GM21723 (cell line): Measurements from ENCODE around the gene MS4A18.

Experiments used
- ATAC-seq: cut with Tn5 transposase; IDR thresholded peaks from one replicate; pipeline ENCODE4 v1.9.1; 2021; ENCODE audit warnings: mild to moderate bottlenecking, moderate library complexity; ENCODE audit not compliant: unreplicated experiment

The MS4A18 gene

GRCh38 chr11:60764879-60765278, 40.4 kb downstream of the MS4A18 start:
- ATAC-seq = peak; percentile 59

- no peak for ATAC-seq
Measured at GRCh38 chr11:60765355-60765754, 40.8 kb downstream of the MS4A18 start.

GRCh38 chr11:60766547-60766946, 42.0 kb downstream of the MS4A18 start:
- no peak for ATAC-seq

GRCh38 chr11:60767388-60767811, 42.9 kb downstream of the MS4A18 start:
- ATAC-seq = no peak

GRCh38 chr11:60768202-60768601, 43.7 kb downstream of the MS4A18 start:
- ATAC-seq = no peak

- ATAC-seq = no peak
Measured at GRCh38 chr11:60769273-60769672, 44.8 kb downstream of the MS4A18 start.

- no peak for ATAC-seq
Measured at GRCh38 chr11:60769811-60770210, 45.3 kb downstream of the MS4A18 start.

GRCh38 chr11:60771146-60771545, 46.6 kb downstream of the MS4A18 start:
- no peak for ATAC-seq

GRCh38 chr11:60771879-60772525, 47.5 kb downstream of the MS4A18 start:
- ATAC-seq = no peak

- ATAC-seq = no peak
Measured at GRCh38 chr11:60772666-60773065, 48.1 kb downstream of the MS4A18 start.

GRCh38 chr11:60774726-60775125, 50.2 kb downstream of the MS4A18 start:
- ATAC-seq = no peak

GRCh38 chr11:60775420-60775961, 51.0 kb downstream of the MS4A18 start:
- ATAC-seq = peak; percentile 75

- ATAC-seq = no peak
Measured at GRCh38 chr11:60776167-60776566, 51.6 kb downstream of the MS4A18 start.

- ATAC-seq = no peak
Measured at GRCh38 chr11:60777106-60777505, 52.6 kb downstream of the MS4A18 start.

GRCh38 chr11:60777572-60777971, 53.1 kb downstream of the MS4A18 start:
- ATAC-seq = no peak

GRCh38 chr11:60780065-60780464, 55.5 kb downstream of the MS4A18 start:
- ATAC-seq = no peak

- no peak for ATAC-seq
Measured at GRCh38 chr11:60780774-60781173, 56.3 kb downstream of the MS4A18 start.

- no peak for ATAC-seq
Measured at GRCh38 chr11:60781286-60781980, 56.9 kb downstream of the MS4A18 start.

- no peak for ATAC-seq
Measured at GRCh38 chr11:60781981-60782316, 57.4 kb downstream of the MS4A18 start.

GRCh38 chr11:60782393-60783140, 58.0 kb downstream of the MS4A18 start:
- ATAC-seq = no peak

GRCh38 chr11:60783141-60783484, 58.6 kb downstream of the MS4A18 start:
- no peak for ATAC-seq

GRCh38 chr11:60783911-60784310, 59.4 kb downstream of the MS4A18 start:
- ATAC-seq = no peak
